Right ventricle myocardium superior (tissue), 1 donor: ENCODE data around the gene UBE2G1. TPM values are rescaled to one million over a fixed set of nuclear protein-coding genes. Genes with fewer than 3 reads are reported as not detected.
"Not testable (repeated sequence)": the region's sequence is repeated elsewhere in the genome, so short reads cannot be mapped to it uniquely, and the experiment has no call there.

Experiments
- ATAC-seq: fragments of 200-7000 bp; cut with Tn5 transposase; one replicate; pipeline ENCODE4 v1.9.1; 2020; ENCODE audit warnings: mild to moderate bottlenecking; ENCODE audit not compliant: poor library complexity
- DNase-seq: peaks from one replicate; pipeline ENCODE4 v3.0.0-alpha.2; 2020
- intact Hi-C: fragments of 100-400 bp; cut with DNase I; formaldehyde crosslinking; loops from one replicate; pipeline ENCODE4 v1.11.2; 2022
- total RNA-seq: library from RNA; stranded (reverse); fragmentation: NEBNext Ultra II Directional; extraction: Animal tissue kit (Norgen Biotek cat#: 25700); gene quantifications from one replicate; pipeline ENCODE4 v1.2.1, GENCODE V29; 2021
- donor health status: DM: no; HTN: yes; CAD: no; lungs with severe emphysema.

Gene UBE2G1
- total RNA-seq, 1 donor from 2014 or later: 107 TPM

DNA sequence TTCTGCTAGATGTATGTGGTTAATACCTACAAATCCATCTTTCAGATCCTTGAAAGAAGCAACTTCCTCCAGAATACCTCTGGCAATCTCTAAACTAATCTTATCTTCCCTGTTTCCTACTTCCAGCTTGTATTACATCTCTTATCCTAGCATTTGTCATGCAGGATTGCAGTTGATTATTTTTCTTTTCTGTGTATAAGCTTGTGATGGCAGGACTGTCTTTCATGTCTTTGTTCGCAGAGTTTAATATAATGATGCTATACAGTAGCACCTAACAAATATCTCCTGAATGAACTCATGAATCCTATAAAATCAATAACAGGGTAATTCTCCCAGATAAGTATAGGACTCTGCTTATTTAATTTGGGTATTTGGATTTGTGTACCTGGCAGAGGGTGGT, 12.2 kb upstream of the UBE2G1 start:
- DNase-seq (no peak), ATAC-seq (no peak)
- intact Hi-C loops: no loop called here

DNA sequence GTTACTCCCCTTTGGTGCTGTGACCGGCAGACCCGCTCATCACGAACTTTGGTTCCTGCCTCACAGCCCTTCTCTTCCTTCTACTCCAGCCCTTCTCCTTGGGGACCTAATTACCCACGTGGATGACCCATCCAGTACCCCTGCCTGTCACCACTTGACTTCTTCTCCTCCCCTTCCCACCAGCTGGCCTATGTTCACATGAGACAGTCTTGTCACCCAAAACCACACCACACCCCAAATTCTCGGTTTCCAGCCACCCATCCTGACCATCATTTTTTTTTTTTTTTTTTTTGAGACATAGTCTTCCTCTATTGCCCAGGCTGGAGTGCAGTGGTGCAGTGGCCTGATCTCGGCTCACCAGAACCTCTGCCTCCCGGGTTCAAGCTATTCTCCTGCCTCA, 10.8 kb upstream of the UBE2G1 start:
- ATAC-seq, DNase-seq, intact Hi-C loops: not testable (repeated sequence)

DNA sequence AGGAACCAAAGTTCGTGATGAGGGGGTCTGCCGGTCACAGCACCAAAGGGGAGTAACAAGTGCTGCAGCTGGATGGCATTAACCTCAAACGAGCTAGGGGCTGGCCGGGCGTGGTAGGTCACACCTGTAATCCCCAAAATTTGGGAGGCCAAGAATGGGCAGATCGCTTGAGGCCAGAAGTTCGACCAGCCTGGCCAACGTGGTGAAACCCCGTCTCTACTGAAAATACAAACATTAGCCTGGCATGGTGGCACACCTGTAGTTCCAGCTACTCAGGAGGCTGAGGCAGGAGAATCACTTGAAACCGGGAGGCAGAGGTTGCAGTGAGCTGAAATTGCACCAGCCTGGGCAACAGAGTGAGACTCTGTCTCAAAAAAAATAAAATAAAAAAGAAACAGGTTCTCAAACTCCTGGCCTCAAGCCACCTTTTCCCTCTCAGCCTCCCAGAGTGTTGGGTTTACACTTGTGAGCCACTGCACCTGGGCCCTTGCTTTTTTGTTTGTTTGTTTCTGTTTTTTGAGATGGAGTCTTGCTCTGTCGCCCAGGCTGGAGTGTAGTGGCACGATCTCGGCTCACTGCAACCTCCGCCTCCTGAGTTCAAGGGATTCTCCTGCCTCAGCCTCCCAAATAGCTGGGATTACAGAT, 9.4 kb upstream of the UBE2G1 start:
- intact Hi-C loops, ATAC-seq, DNase-seq: not testable (repeated sequence)

DNA sequence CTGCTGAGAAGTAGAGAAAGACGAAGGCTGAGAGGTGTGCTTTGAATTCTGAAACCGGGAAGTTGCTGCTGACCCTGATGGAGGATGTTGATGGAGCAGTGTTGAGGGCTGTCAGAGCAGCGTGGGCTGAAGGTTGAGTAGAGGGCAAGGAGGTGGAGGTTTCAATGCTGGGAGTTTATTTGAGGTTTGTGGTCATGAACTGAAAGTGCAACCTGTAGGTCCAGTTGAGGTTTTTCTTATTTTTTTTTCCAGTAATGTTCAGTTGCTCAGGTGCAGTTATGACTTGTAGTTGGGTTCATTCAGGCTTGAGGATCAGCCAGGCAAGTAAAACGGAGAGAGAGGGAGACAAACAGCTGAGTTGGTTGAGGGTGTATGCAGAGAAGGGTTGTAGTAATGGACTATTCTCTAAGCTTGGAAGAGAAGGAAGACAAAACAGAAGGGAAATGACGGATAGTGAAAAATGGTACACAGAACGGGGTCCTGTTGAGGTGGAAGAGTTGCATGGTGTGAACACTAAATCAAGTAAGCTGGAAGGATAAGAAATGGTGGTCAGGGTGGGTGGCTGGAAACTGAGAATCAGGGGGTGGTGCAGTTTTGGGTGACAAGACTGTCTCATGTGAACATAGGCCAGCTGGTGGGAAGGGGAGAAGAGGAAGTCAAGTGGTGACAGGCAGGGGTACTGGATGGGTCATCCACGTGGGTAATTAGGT, 8.7 kb upstream of the UBE2G1 start:
- DNase-seq: no peak
- intact Hi-C loops: no loop called here
- ATAC-seq: no peak

DNA sequence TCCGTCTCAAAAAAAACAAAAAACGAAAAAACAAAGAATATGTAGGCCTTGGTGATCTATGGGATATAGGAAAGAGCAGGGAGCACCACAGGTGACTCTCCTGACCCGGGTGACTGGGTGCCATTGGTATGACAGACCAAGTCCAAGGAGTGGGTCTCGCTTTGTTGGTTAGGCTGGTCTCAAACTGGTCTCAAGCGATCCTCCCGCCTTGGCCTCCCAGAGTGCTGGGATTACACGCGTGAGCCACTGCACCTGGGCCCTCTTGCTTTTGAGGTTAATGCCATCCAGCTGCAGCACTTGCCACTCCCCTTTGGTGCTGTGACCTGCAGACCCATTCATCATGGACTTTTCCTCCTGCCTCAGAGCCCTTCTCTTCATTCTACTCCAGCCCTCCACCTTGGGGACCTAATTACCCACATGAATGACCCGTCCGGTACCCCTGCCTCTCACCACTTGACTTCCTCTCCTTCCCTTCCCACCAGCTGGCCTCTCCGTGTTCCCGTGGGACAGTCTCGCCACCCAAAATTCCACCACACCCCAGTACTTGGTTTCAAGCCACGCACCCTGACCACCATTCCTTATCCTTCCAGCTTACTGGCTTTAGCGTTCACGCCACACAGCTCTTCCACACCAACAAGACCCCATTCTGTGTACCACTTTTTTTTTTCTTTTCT, 3.2 kb upstream of the UBE2G1 start:
- no peak for ATAC-seq
- intact Hi-C loops: loop anchor here (5.0 to 10.0 kb wide), 2 partner anchors 65 to 152 kb away; no protein-coding TSS in a partner anchor
- no peak for DNase-seq

DNA sequence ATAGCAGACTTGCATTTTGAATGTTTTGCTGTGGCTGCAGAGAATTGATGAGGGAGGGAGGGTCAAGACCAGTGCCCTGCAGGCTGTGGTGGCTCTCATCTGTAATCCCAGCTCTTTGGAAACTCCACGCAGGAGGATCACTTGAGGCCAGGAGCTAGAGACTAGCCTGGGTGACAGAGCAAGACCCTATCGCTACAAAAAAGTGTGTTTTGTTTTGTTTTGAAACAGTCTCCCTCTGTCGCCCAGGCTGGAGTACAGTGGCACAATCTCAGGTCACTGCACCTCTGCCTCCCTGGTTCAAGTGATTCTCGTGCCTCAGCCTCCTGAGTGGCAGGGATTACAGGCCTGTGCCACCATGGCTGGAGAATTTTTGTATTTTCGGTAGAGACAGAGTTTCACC, 1.9 kb upstream of the UBE2G1 start:
- intact Hi-C loops: loop anchor here (5.0 to 10.0 kb wide), 2 partner anchors 64 to 151 kb away; no protein-coding TSS in a partner anchor
- DNase-seq: no peak
- ATAC-seq: no peak

DNA sequence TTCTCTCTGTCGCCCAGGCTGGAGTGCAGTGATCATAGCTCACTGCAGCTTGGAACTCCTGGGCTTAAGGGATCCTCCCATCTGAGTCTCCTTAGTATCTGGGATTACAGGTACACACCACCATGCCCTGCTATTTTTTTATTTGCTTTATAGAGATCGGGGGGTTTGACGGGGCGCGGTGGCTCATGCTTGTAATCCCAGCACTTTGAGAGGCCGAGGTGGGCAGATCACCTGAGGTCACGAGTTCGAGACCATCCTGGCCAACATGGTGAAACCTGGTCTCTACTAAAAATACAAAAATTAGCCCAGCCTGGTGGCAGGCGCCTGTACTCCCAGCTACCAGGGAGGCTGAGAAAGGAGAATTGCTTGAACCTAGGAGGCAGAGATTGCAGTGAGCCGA, 702 bp upstream of the UBE2G1 start:
- not testable (repeated sequence) for DNase-seq, ATAC-seq
- intact Hi-C loops: loop anchor here (5.0 to 10.0 kb wide), 2 partner anchors 62 to 150 kb away; no protein-coding TSS in a partner anchor

DNA sequence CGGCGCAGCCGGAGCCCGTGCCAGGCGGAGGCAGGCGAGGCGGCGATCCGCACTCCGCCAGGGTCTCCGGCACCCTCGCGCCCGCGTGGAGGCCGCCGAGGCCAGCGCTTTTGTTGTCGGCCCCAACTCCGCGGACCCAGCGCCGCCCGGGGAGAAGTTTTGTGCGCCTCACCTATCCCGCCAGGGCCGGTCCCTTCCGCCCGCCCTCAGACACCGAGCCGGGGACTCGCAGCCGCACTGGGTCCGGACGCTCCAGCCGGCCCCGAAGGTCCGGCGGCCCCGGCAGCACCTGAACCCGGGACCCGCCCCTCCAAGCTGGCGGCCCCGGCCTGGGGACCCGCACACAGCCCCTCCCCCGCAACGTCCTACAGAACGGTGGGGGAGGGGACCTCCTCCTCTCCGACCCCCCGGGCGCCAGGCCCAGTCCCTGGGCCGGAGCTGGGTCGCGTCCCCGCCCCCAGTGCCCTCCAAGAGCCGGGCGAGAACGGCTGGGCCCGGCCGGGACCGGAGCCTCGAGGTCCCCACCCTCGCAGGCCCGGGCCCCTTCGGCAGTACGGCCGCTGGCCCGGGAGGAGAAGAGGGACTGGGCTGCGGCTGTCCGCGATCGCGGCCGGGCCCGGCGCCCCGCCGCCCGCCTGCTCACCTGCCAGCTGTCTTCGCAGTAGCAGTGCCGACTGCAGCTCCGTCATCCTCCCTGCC, 698 bp downstream of the UBE2G1 start:
- intact Hi-C loops: loop anchor here (5.0 to 10.0 kb wide), 2 partner anchors 61 to 148 kb away; no protein-coding TSS in a partner anchor
- ATAC-seq (peak; percentile 26), DNase-seq (peak; percentile 61)

DNA sequence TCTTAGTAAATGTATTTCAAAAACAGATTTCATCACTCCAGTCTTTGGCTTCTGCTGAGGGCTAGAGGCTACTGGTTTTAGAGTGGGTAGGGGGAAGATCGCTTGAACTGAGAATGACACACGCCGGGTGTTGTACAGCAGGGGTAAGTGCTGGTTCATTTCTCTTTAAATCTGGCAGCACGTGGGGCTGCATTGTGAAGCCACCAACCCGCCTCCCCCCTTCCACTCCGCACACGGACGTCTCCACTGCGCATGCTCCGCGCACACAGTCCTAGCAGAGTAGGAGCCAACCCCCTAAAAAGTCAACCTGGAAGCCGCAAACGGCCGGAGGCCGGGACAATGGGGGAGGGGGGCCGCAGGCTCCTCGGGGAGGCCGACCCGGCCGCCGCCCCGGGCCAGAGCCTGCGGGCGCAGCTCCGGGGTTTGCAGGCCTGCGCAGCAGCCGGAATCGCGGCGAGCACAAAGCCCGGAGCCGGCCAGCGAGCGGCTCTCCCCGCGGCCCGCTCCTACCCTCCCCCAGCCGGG, 1.3 kb downstream of the UBE2G1 start:
- ATAC-seq (peak; percentile 78), DNase-seq (peak; percentile 95)
- intact Hi-C loops: loop anchor here (5.0 to 10.0 kb wide), 2 partner anchors 60 to 148 kb away; no protein-coding TSS in a partner anchor

DNA sequence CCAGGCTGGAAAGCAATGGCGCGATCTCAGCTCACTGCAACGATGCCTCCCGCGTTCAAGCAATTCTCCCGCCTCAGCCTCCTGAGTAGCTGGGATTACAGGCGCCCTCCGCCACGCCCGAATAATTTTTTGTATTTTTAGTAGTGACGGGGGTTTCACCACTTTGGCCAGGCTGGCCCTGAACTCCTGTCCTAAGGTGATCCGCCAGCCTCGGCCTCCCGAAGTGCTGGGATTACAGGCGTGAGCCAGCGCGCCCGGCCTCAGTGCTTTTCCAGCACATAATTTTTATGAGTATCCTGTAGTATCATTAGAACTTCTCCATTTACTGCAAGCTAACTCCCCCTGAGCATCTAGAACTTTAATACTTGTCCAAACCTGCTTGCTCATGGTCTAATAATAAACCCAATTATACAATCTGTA, 1.8 kb downstream of the UBE2G1 start:
- DNase-seq: no peak
- intact Hi-C loops: loop anchor here (5.0 to 10.0 kb wide), 2 partner anchors 60 to 147 kb away; no protein-coding TSS in a partner anchor
- ATAC-seq: no peak

DNA sequence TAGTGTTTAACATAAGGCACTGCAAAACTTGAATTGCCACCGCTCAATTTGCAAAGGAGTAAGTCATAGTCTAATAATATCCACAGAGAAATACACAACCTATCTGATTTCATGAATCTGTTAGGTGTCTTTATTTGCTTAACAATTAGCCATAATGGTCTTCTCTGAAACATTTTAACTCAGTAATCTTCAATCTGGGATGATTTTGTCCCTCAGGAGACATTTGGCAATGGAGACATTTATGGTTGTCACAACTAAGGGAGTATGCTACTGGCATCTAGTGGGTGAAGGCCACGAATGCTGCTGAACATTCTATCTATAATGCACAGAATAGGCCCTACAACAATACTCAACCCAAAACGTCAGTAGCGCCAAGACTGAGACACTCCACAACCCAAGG, 4.3 kb downstream of the UBE2G1 start:
- ATAC-seq: no peak
- intact Hi-C loops: loop anchor here (10.0 kb wide), 1 partner anchor 57 kb away; no protein-coding TSS in a partner anchor
- no peak for DNase-seq

DNA sequence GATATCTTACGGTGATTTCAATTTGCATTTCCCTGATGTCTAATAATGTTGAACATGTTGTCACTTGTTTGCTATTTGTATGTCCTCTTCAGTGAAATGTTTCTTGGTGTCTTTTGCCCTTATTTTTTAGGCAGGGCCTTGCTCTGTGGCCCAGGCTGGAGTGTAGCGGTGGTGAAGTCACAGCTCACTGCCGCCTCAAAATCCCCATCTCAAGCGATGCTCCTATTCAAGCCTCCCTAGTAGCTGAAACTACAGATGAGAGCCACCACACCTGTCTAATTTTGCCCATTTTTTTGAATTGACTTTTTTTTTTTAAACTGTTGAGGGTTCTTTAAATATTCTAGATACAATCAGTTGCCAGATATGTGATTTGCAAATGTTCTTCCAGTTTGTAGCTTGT, 8.3 kb downstream of the UBE2G1 start:
- no peak for DNase-seq
- intact Hi-C loops: no loop called here

DNA sequence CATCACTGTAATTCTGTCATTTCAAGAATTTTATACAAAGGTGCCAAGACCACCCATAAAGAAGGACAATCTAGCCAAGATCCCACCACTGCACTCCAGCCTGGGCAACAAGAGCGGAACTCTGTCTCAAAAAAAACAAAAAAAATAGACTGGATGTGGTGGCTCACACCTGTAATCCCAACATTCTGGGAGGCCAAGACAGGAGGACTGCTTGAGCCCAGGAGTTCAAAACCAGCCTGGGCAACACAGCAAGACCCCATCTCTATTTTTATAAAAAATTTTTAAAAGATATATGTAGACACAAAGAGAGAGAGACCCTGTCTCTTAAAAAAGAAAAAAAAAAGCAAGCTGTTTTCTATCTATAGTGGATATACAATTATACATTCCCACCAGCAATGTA, 8.8 kb downstream of the UBE2G1 start:
- intact Hi-C loops: no loop called here
- DNase-seq (no peak), ATAC-seq (no peak)

More for the DNA sequence above, 8.3 kb downstream of the UBE2G1 start:
- ATAC-seq: no peak

DNA sequence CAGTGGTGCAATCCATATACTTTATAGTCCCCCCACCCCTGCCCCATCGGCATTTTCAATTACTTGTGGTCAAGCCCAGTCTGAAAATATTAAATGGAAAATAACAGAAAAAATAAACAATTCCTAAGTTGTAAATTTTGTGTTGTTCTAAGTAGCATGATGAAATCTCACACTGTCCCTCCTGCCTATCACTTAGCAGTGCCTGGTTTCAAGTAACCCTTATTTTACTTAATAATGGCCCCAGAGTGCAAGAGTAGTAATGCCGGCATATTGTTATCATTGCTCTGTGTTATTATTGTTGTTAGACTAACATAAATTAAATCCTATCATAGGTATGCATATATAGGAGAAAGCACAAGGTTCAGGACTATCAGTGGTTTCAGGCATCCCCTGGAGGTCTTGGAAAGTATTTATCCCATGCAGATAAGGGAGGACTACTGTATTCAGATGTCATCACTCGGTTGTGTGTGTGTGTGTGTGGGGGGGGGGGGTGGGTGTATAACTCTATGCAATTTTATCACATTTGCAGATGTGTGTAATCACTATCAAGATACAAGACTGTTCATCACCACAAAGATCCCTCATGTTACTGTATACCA, 9.3 kb downstream of the UBE2G1 start:
- no peak for ATAC-seq
- DNase-seq: no peak

DNA sequence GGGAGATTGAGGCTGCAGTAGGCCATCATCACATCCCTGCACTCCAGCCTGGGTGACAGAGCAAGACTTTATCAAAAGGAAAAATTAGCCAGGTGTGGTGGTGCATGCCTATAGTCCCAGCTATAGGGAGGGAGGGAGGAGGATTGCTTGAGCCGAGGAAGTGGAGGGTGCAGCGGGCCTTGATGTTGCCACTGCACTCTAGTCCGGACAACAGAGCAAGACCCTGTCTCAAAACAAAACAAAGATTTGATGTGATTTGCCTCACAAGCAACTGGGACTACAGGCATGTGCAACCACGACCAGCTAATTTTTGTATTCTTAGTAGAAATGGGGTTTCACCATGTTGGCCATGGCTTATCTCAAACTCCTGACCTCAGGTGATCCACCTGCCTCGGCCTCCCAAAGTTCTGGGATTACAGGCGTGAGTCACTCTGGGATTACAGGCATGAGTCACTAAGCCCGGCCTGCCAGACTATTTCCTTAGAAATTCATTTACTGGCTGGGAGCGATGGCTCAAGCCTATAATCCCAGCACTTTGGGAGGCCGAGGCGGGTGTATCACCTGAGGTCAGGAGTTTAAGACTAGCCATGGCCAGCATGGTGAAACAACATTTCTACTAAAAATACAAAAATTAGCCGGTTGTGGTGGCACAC, 11.5 kb downstream of the UBE2G1 start:
- intact Hi-C loops: no loop called here
- DNase-seq (no peak), ATAC-seq (no peak)

More for the DNA sequence above, 9.3 kb downstream of the UBE2G1 start:
- intact Hi-C loops: no loop called here

DNA sequence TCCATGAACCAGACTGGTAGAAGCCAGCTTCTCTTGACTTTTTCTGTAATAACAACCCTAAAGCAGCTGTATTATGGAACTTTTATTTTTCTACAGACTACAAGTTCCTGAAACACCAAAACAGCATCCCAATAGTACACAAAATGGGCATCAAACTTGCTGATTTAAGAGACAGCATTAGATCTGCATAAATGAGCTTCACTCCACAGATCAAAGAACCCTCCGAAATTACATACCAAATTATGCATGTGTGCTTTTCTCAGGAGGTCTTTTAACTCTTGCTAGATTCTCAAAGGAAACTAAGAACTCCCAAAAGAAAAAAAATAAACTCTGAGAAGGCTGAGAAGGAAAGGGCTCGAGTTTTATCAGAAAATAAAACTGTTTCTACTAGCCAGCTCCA, 12.3 kb downstream of the UBE2G1 start:
- intact Hi-C loops: no loop called here
- DNase-seq: no peak
- no peak for ATAC-seq

DNA sequence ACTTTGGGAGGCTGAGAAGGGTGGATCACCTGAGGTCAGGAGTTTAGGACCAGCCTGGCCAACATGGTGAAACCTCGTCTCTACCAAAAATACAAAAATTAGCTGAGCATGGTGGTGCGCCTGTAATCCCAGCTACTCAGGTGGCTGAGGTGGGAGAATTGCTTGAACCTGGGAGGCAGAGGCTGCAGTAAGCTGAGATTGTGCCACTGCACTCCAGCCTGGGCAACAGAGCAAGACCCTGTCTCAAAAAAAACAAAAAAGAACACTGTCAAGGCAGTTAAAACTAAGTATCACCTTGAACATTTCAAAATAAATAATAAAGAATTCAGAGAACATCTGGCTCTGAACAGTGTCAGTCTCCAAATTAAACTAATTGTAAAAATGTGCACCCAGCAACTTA, 16.3 kb downstream of the UBE2G1 start:
- intact Hi-C loops, DNase-seq, ATAC-seq: not testable (repeated sequence)
